LNCAP (cell line): ENCODE results near the gene PLPP7.

Source experiments
- CTCF ChIP-seq: fragments of 450-650 bp; IDR thresholded peaks from 2 replicates; pipeline ENCODE4 v1.5.1; 2017; ENCODE audit warnings: mild to moderate bottlenecking

Gene PLPP7

GRCh38 chr9:131312822-131313770 is 23.6 kb downstream of the PLPP7 start:
- TF ChIP-seq CTCF = no peak

- no peak for TF ChIP-seq CTCF
These were observed 28.9 kb downstream of the PLPP7 start for GRCh38 chr9:131318231-131319085.

- TF ChIP-seq CTCF = no peak
These were observed 30.0 kb downstream of the PLPP7 start for GRCh38 chr9:131319486-131319885.

GRCh38 chr9:131320031-131320685 is 30.6 kb downstream of the PLPP7 start:
- no peak for TF ChIP-seq CTCF

GRCh38 chr9:131323629-131324028 is 34.1 kb downstream of the PLPP7 start:
- no peak for TF ChIP-seq CTCF

- TF ChIP-seq CTCF = no peak
These were observed 35.5 kb downstream of the PLPP7 start for GRCh38 chr9:131324736-131325679.
